Fibroblast of lung (primary cell): ENCODE results near the gene MAP4K4. TPM values are rescaled to one million over a fixed set of nuclear protein-coding genes. Genes with fewer than 3 reads are reported as not detected.

ENCODE experiments used
- DNase-seq, 2 donors: peaks; one replicate each; pipeline versions ENCODE4 v3.0.0 to v3.0.0-alpha.2; 2010; ENCODE audit warnings: low read depth in 2 of 2
- H2AFZ ChIP-seq: 2 replicates; pipeline ENCODE4 v1.5.1; 2012; ENCODE audit warnings: low read length, control low read depth, inconsistent platforms
- H3K27ac ChIP-seq: 2 replicates; pipeline ENCODE4 v1.5.1; 2011; ENCODE audit warnings: low read length, control low read depth; ENCODE audit not compliant: insufficient read depth
- H3K27me3 ChIP-seq: 2 replicates; pipeline ENCODE4 v1.5.1; 2011; ENCODE audit warnings: mild to moderate bottlenecking, low read length; ENCODE audit not compliant: control insufficient read depth, insufficient read depth
- H3K36me3 ChIP-seq: 2 replicates; pipeline ENCODE4 v1.5.1; 2011; ENCODE audit warnings: low read length; ENCODE audit not compliant: control insufficient read depth, insufficient read depth
- H3K4me1 ChIP-seq: 2 replicates; pipeline ENCODE4 v1.5.1; 2011; ENCODE audit warnings: low read length; ENCODE audit not compliant: control insufficient read depth, insufficient read depth; ENCODE audit errors: extremely low read depth
- H3K4me2 ChIP-seq: 2 replicates; pipeline ENCODE4 v1.5.1; 2011; ENCODE audit warnings: low read length, control low read depth; ENCODE audit not compliant: insufficient read depth; ENCODE audit errors: extremely low read depth
- H3K4me3 ChIP-seq, 4 experiments: fragments of 200-600 bp in 1 of 4; sonication (generic) in 1 of 4; replicated peaks in 1 of 4; 2 replicates each; pipeline ENCODE4 v1.5.1; 2011 to 2016; ENCODE audit warnings: low read length in 4 of 4, low read depth in 3 of 4, mild to moderate bottlenecking in 3 of 4, control low read depth in 2 of 4, inconsistent platforms in 1 of 4, mixed read lengths in 1 of 4; ENCODE audit not compliant: insufficient read depth in 1 of 4; ENCODE audit errors: control extremely low read depth in 1 of 4
- H3K79me2 ChIP-seq: 2 replicates; pipeline ENCODE4 v1.5.1; 2012; ENCODE audit warnings: mild to moderate bottlenecking, low read length, inconsistent platforms; ENCODE audit not compliant: control insufficient read depth, insufficient read depth
- H3K9ac ChIP-seq: 2 replicates; pipeline ENCODE4 v1.5.1; 2011; ENCODE audit warnings: mild to moderate bottlenecking, low read length, control low read depth; ENCODE audit not compliant: insufficient read depth
- H3K9me3 ChIP-seq: 2 replicates; pipeline ENCODE4 v1.5.1; 2012; ENCODE audit warnings: low read depth, low read length; ENCODE audit not compliant: control insufficient read depth, insufficient read depth
- H4K20me1 ChIP-seq: 2 replicates; pipeline ENCODE4 v1.5.1; 2011; ENCODE audit warnings: low read length; ENCODE audit not compliant: control insufficient read depth, insufficient read depth; ENCODE audit errors: extremely low read depth
- CTCF ChIP-seq, 2 donors: IDR thresholded peaks in 1 of 2; conservative IDR thresholded peaks in 1 of 2; 1 replicate in 1 of 2; 2 replicates in 1 of 2; pipeline ENCODE4 v1.5.1; 2011 to 2012; ENCODE audit warnings: low read length in 2 of 2, control low read depth in 1 of 2, inconsistent platforms in 1 of 2, low read depth in 1 of 2, mild to moderate bottlenecking in 1 of 2
- EZH2 ChIP-seq: IDR thresholded peaks from 2 replicates; pipeline ENCODE4 v1.5.1; 2012; ENCODE audit warnings: low read length, control low read depth, mild to moderate bottlenecking; ENCODE audit errors: missing control alignments
- polyA plus RNA-seq, 2 donors: library from polyadenylated mRNA; depleted of rRNA in 1 of 2; stranded (reverse) in 1 of 2; unstranded in 1 of 2; fragments of >200 nt; gene quantifications; 2 replicates each; pipeline ENCODE4 v1.2.1, GENCODE V29; 2011 to 2012; ENCODE audit warnings: missing spikeins in 1 of 2
- total RNA-seq: library from RNA; depleted of rRNA; stranded (reverse); fragments of >200 nt; gene quantifications from 2 replicates; pipeline ENCODE4 v1.2.1, GENCODE V29; 2014

The MAP4K4 gene
- total and polyA plus RNA-seq, 2 donors (not counting 1 experiment from before 2014, with no cell fraction given) = 113 to 164 TPM

- H3K79me2 ChIP-seq = peaks cover 90% of the 10 kb centered on the region
- no peaks in the 10 kb centered on the region for H3K9me3 ChIP-seq
- H2AFZ ChIP-seq = no peak overlapping the region
- no peaks in the 10 kb centered on the region for H3K27me3 ChIP-seq
- no peaks in the 10 kb centered on the region for H3K36me3 ChIP-seq
- H3K4me1 ChIP-seq = peaks cover 13% of the 10 kb centered on the region
- DNase-seq = peak in 1 of 2 donors; percentile 64
- H3K9ac ChIP-seq = no peak overlapping the region
- TF ChIP-seq EZH2 (no peak), CTCF (conservative IDR thresholded peaks at IDR 0.05 in 1 of 2, IDR thresholded peaks at IDR 0.05 in 1 of 2; ENCODE audit: low read depth in 1 of 2, low read length in 2 of 2) (no peak)
- H3K4me2 ChIP-seq = no peak overlapping the region
- H3K4me3 ChIP-seq = no peak overlapping the region
- H4K20me1 ChIP-seq = no peaks in the 10 kb centered on the region
- H3K27ac ChIP-seq = no peak overlapping the region
These were observed 89.6 kb downstream of the MAP4K4 start for GRCh38 chr2:101787097-101787496.

- peak in 1 of 2 donors; percentile 40 for DNase-seq
- Histone ChIP-seq H3K4me2 (no peak overlapping the region), H3K27me3 (no peaks in the 10 kb centered on the region), H3K79me2 (peaks cover 90% of the 10 kb centered on the region), H4K20me1 (no peaks in the 10 kb centered on the region), H3K36me3 (no peaks in the 10 kb centered on the region), H3K4me3 (no peak overlapping the region), H3K9me3 (no peaks in the 10 kb centered on the region), H3K9ac (no peak overlapping the region), H2AFZ (no peak overlapping the region), H3K27ac (no peak overlapping the region), H3K4me1 (peaks cover 16% of the 10 kb centered on the region)
- no peak for TF ChIP-seq CTCF (conservative IDR thresholded peaks at IDR 0.05 in 1 of 2, IDR thresholded peaks at IDR 0.05 in 1 of 2; ENCODE audit: low read depth in 1 of 2, low read length in 2 of 2)
- TF ChIP-seq EZH2 = no peak
These were observed 91.1 kb downstream of the MAP4K4 start for GRCh38 chr2:101788565-101788964.

DNA sequence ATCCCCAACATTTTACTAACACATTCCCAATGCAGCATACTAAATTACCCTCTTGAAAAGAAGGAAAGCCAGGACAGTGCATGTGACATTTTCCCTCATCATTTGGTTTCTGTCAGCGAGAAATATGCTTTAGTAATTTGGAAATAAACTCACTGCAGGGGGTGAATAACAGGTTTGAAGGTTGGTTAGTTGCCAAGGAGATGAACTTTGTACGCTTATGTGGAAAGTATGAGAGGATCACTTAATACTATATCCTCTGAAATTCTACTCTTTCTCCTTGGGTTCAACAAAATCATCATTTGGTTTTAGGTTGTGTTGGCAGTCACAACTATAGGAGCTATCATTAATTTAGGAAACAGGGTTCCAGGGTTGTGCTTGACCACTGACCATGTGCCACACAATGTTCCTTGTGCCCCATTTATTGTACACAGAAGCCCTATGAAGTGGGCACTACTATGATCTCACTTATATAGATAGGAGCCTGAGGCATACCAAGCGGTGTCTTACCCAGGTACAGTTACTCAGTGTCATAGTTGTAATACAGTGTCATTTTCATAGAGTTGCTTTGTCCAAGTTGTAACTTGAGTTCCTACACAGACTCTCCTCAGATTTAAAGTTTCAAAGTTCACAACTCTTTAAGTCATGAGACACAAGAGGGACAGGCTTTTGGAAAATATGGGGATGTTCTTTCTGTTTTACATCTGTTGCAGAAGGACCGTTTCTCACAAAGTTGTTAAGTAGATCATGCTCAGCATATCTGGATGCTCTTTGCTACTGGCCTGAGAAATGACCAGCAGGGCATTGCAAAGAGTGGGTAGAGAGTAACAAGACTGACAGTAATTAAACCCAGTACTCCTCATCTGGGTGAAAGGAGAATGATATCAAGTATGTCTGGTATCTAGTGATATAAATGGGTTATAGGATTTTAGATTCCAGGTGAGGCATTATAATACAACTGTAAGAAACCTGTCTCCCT is 91.8 kb downstream of the MAP4K4 start:
- Histone ChIP-seq H3K4me1 (peaks cover 16% of the 10 kb centered on the region), H2AFZ (no peak overlapping the region), H3K4me3 (no peak overlapping the region)

More for the DNA sequence above, 91.8 kb downstream of the MAP4K4 start:
- H3K4me2 ChIP-seq = no peak overlapping the region
- H3K79me2 ChIP-seq = peaks cover 90% of the 10 kb centered on the region
- H3K27me3 ChIP-seq = no peaks in the 10 kb centered on the region
- H3K9ac ChIP-seq = no peak overlapping the region
- no peaks in the 10 kb centered on the region for H3K36me3 ChIP-seq
- no peaks in the 10 kb centered on the region for H4K20me1 ChIP-seq
- TF ChIP-seq EZH2 (no peak), CTCF (conservative IDR thresholded peaks at IDR 0.05 in 1 of 2, IDR thresholded peaks at IDR 0.05 in 1 of 2; ENCODE audit: low read depth in 1 of 2, low read length in 2 of 2) (no peak)
- no peak for DNase-seq
- H3K9me3 ChIP-seq = no peaks in the 10 kb centered on the region
- H3K27ac ChIP-seq = no peak overlapping the region
